H1 (cell line): Measurements from ENCODE around the gene POU6F2. TPM values are rescaled to one million over a fixed set of nuclear protein-coding genes. Genes with fewer than 3 reads are reported as not detected.

Source experiments
- BCL11A ChIP-seq, 2 experiments: IDR thresholded peaks; one replicate each; pipeline ENCODE4 v1.6.1; 2011; ENCODE audit warnings: low read depth in 2 of 2, low read length in 2 of 2, mild to moderate bottlenecking in 2 of 2
- PHF8 ChIP-seq: fragments of 200-600 bp; sonication (generic); conservative IDR thresholded peaks from 2 replicates; pipeline ENCODE4 v1.7.1; 2012; ENCODE audit warnings: low read depth, mild to moderate bottlenecking, inconsistent platforms, low read length, moderate library complexity
- SP2 ChIP-seq: IDR thresholded peaks from 2 replicates; pipeline ENCODE4 v1.6.1; 2012; ENCODE audit warnings: mild to moderate bottlenecking, low read length, inconsistent platforms
- TEAD4 ChIP-seq: IDR thresholded peaks from 2 replicates; pipeline ENCODE4 v1.6.1; 2012; ENCODE audit warnings: low read depth, low read length, inconsistent platforms, mixed read lengths
- polyA plus RNA-seq, 7 experiments: library from polyadenylated mRNA; depleted of rRNA in 3 of 7; stranded (reverse) in 5 of 7; unstranded in 2 of 7; fragments of >200 nt in 5 of 7; fragments of 200-250 nt in 2 of 7; gene quantifications; 1 replicate in 5 of 7; 2 replicates in 1 of 7; 4 replicates in 1 of 7; pipeline versions ENCODE4 v1.2.1 to v1.2.3, GENCODE V29; 2011 to 2013; ENCODE audit warnings: missing spikeins in 2 of 7, mixed read lengths in 2 of 7
- total RNA-seq: library from RNA; stranded (reverse); fragmentation: NEBNext Ultra II Directional; extraction: Animal tissue kit (Norgen Biotek cat#: 25700); gene quantifications from 2 replicates; pipeline ENCODE4 v1.2.1, GENCODE V29; 2021
- TF ChIP-seq, protein P1 (sequence below): IDR thresholded peaks from 2 replicates; pipeline ENCODE4 v1.6.1; 2011; ENCODE audit warnings: low read length, improper control_type of control experiment
- TF ChIP-seq, protein P2 (sequence below), 3 experiments: IDR thresholded peaks; 1 replicate in 2 of 3; 2 replicates in 1 of 3; pipeline versions ENCODE4 v1.5.1 to v1.6.1; 2011; ENCODE audit warnings: low read length in 3 of 3, mild to moderate bottlenecking in 3 of 3, inconsistent platforms in 2 of 3, low read depth in 1 of 3, moderate library complexity in 1 of 3; ENCODE audit not compliant: insufficient read depth in 1 of 3; ENCODE audit errors: control extremely low read depth in 1 of 3

Gene POU6F2
- total and polyA plus RNA-seq, 2 of the 8 experiments (the other 6 are each of a cell fraction or from before 2014, with no cell fraction given) = 1.1 to 2.0 TPM

DNA sequence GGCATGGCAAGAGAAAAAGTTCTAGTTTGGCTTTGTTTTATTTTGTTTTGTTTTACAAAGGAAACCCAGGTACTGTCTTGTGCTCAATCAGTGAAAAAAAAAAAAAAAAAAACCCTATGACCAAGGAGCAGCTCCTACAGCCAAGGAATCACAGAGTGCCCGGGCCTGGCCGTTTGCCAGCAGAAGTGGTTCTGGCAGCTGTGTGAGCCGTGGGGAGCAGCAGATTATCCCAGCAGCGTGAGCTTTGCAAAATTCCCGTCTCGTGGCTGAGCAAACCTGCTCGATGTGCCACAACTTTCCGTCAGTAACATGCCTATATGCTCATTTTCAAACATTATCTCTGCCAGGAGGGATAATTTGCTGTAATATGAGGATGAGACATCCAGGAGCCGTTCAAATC lies 293.7 kb downstream of the POU6F2 start (continued):
- TF ChIP-seq, protein P1, sequence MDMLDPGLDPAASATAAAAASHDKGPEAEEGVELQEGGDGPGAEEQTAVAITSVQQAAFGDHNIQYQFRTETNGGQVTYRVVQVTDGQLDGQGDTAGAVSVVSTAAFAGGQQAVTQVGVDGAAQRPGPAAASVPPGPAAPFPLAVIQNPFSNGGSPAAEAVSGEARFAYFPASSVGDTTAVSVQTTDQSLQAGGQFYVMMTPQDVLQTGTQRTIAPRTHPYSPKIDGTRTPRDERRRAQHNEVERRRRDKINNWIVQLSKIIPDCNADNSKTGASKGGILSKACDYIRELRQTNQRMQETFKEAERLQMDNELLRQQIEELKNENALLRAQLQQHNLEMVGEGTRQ = no peak
- TF ChIP-seq PHF8 = no peak
- TF ChIP-seq, protein P2, sequence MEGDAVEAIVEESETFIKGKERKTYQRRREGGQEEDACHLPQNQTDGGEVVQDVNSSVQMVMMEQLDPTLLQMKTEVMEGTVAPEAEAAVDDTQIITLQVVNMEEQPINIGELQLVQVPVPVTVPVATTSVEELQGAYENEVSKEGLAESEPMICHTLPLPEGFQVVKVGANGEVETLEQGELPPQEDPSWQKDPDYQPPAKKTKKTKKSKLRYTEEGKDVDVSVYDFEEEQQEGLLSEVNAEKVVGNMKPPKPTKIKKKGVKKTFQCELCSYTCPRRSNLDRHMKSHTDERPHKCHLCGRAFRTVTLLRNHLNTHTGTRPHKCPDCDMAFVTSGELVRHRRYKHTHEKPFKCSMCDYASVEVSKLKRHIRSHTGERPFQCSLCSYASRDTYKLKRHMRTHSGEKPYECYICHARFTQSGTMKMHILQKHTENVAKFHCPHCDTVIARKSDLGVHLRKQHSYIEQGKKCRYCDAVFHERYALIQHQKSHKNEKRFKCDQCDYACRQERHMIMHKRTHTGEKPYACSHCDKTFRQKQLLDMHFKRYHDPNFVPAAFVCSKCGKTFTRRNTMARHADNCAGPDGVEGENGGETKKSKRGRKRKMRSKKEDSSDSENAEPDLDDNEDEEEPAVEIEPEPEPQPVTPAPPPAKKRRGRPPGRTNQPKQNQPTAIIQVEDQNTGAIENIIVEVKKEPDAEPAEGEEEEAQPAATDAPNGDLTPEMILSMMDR (IDR thresholded peaks at IDR 0.05; ENCODE audit: control extremely low read depth in 1 of 3, insufficient read depth in 1 of 3, low read depth in 1 of 3, low read length in 3 of 3) = no peak
- TF ChIP-seq SP2 = no peak
- no peak for TF ChIP-seq BCL11A (IDR thresholded peaks at IDR 0.05; ENCODE audit: low read depth in 2 of 2, low read length in 2 of 2)
- TF ChIP-seq TEAD4 = no peak
